Measurements from ENCODE around the gene CYP4Z1.
"Not testable (repeated sequence)": the region's sequence is repeated elsewhere in the genome, so short reads cannot be mapped to it uniquely, and the experiment has no call there.

- not testable (repeated sequence) for TF ChIP-seq CTCF (IDR thresholded peaks at IDR 0.05 in 2 of 3, conservative IDR thresholded peaks at IDR 0.05 in 1 of 3; ENCODE audit: borderline replicate concordance in 1 of 3, insufficient read depth in 1 of 3, low read depth in 2 of 3, low read length in 2 of 3); ELF1 (IDR thresholded peaks at IDR 0.05; ENCODE audit: borderline replicate concordance, low read depth); RAD21 (IDR thresholded peaks at IDR 0.05; ENCODE audit: low read depth)
Measured at GRCh38 chr1:47069509-47069908, 2.5 kb downstream of the CYP4Z1 start.
